ENCODE results near the gene UGCG.
"Not testable (repeated sequence)": the region's sequence is repeated elsewhere in the genome, so short reads cannot be mapped to it uniquely, and the experiment has no call there.

The UGCG gene

GRCh38 chr9:111890867-111891266 is 5.7 kb upstream of the UGCG start:
- not testable (repeated sequence) for DNase-seq (ENCODE audit: low spot score)

DNA sequence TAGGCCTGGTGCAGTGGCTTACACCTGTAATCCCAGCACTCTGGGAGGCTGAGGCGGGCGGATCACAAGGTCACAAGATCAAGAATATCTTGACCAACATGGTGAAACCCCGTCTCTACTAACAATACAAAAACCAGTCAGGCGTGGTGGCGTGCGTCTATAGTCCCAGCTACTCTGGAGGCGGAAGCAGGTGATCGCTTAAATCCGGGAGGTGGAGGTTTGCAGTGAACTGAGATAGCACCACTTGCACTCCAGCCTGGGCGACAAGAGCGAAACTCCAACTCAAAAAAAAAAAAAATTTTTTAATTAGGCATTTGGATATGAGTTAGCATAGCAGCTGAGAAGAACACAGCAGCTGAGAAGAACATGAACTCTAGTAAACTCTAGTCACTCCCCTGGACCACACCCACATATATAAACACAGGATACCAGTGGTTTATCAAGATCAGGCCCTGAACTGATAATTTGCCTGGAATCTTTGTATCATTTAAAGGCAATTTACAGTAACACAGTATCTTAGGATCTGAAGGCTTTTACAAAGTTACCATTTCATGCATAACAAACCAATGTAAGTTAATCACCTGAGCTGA is 4.6 kb upstream of the UGCG start:
- no peak for DNase-seq (ENCODE audit: low spot score)

- DNase-seq (ENCODE audit: low spot score) = no peak
Measured at GRCh38 chr9:111896942-111897600, 457 bp downstream of the UGCG start.

DNA sequence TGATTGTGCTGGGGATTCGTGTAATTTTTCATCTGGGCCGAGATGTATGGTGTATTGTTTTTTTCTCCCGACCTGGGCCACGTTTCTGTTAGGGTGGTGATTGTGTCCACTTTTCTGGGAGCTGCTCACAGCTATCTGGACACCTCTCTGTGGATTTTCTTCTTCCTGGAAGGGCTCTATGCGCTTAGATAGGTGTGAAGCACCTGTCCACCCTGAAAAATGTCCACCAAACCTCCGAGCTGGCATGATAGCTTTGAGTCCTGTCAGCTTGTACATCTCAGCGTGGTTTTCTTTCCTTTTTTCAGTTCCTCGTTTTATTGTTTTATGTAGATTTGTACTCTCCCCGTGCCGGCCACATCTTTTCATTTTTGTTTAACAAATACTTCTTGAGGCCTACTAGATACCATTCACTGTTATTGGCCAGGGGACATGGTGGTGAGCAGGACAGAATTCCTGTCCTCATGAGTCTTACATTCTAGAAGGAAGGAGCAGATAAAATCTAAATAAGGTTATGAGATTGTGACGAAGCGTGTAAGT is 1.1 kb downstream of the UGCG start:
- peak; percentile 63 for DNase-seq (ENCODE audit: low spot score)

- DNase-seq (ENCODE audit: low spot score) = no peak
Measured at GRCh38 chr9:111898331-111899096, 1.9 kb downstream of the UGCG start.

DNA sequence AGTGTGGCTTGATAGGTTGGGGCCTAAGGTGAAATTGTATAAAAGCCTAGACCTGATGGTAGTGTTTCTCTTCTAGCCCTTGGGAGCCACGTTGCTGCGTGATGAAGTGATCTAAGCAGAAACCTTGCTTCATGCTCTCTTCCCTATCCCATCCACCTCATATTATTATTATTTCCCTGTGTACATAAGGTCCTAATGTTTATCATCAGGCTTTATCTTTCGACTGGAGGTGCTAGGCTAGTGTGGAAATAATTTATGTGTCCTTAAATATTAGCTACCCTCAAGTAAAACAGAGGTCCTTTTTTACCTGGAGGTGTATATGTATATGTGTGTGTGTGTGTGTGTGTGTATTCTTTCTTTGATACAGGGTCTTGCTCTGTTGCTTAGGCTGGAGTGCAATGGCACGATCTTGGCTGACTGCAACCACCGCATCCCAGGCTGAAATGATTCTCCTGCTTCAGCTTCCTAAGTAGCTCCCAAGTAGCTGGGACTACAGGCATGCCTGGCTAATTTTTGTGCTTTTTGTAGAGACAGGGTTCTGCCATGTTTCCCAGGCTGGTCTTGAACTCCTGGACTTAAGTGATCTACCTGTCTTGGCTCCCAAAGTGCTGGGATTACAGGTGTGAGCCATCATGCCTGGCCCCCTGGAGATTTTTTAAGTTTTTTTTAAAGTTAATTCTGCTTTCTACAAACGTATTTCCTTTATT is 3.7 kb downstream of the UGCG start:
- DNase-seq (ENCODE audit: low spot score) = no peak

- DNase-seq (ENCODE audit: low spot score) = no peak
Measured at GRCh38 chr9:111900858-111901612, 4.4 kb downstream of the UGCG start.

- DNase-seq (ENCODE audit: low spot score) = no peak
Measured at GRCh38 chr9:111902391-111903139, 6.0 kb downstream of the UGCG start.

- not testable (repeated sequence) for DNase-seq (ENCODE audit: low spot score)
Measured at GRCh38 chr9:111903535-111903934, 6.9 kb downstream of the UGCG start.

DNA sequence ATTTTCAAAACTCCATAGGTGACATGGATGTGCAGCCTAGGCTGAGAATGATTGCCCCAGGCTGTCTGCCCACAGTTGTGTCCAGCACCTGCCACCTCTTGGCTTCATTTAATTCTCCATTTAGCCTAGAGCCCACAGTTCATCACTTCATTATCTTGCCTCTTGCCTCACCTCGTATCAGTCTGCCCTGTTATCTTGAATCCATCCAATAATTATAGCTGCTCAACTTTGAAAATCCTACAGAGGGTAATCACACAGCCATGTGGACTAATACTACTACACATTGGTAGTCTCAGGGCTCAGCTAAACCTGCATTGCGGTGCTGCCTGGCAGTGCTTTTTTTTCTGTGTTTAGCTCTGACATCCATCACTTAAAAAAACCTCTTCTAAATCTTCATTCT is 7.4 kb downstream of the UGCG start:
- DNase-seq (ENCODE audit: low spot score) = no peak

- no peak for DNase-seq (ENCODE audit: low spot score)
Measured at GRCh38 chr9:111904891-111905291, 8.3 kb downstream of the UGCG start.

DNA sequence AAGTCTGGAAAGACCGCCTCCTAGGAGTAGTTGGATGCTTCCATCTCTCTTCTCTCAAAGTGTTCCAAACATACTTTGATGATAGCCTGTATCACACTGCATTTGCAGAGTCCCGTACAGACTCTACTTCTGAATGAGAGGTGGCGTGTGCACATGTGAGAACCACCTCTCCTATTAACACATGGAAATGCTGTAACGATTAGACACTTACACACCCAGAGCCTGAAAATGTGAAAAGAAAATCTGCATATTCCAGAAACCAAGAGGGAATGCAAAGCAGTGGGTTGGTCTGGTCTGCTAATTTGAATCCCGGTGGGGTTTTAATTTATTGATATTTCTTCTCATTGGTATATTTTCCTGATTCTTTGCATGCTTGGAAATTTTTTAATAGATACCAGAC is 10.5 kb downstream of the UGCG start:
- no peak for DNase-seq (ENCODE audit: low spot score)

DNA sequence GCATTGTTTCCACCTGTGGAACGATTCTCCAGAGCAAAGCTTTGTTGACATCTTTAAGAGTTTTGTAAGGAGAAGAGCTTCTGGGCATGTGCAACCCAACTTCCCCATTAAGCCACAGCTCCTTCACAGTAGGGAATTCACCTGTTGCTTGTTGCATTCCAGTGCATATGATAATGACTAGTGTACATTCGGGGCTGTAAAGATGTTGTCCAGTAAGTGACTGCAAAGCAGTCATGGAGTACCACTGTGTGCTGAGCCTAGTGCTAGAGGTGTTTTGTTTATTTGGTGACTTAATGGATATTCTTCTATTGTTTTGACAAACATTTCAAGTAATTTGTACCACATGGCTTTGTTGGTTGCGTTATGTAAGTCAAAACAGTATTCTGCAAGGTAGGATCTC is 12.8 kb downstream of the UGCG start:
- no peak for DNase-seq (ENCODE audit: low spot score)

- DNase-seq (ENCODE audit: low spot score) = no peak
Measured at GRCh38 chr9:111910428-111910827, 13.8 kb downstream of the UGCG start.

DNA sequence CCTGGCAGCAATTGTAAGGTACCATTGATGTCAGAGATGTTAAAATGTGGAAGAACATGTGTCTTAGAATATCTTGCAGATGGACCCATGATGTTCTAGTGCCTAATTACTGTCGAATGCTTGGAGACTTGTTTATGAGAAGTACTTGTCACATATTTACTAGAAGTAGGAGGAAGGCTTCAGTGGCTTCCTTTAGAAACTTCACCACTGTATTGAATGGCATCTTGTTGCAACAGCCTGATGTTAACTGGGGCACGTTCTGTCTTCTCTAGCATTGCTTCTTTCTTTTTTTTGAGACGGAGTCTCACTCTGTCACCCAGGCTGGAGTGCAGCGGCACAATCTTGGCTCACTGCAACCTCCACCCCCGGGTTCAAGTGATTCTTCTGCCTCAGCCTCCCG is 16.5 kb downstream of the UGCG start:
- no peak for DNase-seq (ENCODE audit: low spot score)

- DNase-seq (ENCODE audit: low spot score) = no peak
Measured at GRCh38 chr9:111914749-111915424, 18.3 kb downstream of the UGCG start.

- DNase-seq (ENCODE audit: low spot score) = no peak
Measured at GRCh38 chr9:111915425-111915758, 18.8 kb downstream of the UGCG start.

- DNase-seq (ENCODE audit: low spot score) = no peak
Measured at GRCh38 chr9:111916234-111916645, 19.6 kb downstream of the UGCG start.

DNA sequence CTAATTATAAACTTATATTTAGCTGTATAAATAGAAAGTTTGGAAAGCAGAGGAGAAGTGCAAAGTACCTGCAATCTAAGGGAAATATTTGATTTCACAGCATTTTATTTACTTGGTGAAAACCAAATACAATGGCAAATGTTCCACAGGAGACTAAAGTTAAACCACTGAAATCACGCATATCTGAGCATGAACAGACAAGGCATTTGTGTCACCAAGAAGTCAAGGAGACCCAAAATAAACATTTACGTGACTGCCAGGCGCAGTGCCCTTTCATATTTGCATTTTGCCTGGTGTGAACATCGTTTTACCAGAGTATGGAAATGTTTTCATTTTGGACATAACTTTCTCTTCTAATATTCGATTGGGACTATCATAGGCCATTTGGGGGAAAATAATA is 20.6 kb downstream of the UGCG start:
- DNase-seq (ENCODE audit: low spot score) = no peak

- DNase-seq (ENCODE audit: low spot score) = no peak
Measured at GRCh38 chr9:111917980-111918379, 21.4 kb downstream of the UGCG start.

DNA sequence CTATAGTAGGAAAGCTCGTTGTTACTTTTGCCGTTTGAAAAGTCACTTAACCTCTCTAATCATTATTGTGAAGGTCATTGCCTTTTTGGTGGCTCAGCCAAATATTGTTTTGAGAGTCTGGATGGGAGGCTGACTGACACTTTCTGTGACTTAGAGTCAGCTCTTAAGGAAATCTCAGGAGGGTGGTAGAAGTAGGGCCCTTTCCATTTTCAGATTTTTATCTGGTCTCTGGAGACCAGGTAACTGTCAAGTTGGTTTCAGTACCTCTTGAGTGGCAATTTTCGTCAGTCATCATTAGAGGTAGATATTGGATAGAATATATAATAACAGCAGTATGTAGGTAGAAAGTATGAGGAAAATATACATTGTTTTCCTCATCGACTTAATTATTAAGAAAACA is 23.3 kb downstream of the UGCG start:
- DNase-seq (ENCODE audit: low spot score) = no peak
